Stimulated activated CD8-positive, alpha-beta memory T cell treated with anti-CD3 and anti-CD28 coated beads, Interleukin-15, amount 100 ng/mL, for 1 hour (primary cell): ENCODE measurements around the gene TMC5.

Experiments
- DNase-seq: peaks from one replicate; pipeline ENCODE4 v3.0.0-alpha.2; 2020; ENCODE audit warnings: low read depth

The TMC5 gene

DNA sequence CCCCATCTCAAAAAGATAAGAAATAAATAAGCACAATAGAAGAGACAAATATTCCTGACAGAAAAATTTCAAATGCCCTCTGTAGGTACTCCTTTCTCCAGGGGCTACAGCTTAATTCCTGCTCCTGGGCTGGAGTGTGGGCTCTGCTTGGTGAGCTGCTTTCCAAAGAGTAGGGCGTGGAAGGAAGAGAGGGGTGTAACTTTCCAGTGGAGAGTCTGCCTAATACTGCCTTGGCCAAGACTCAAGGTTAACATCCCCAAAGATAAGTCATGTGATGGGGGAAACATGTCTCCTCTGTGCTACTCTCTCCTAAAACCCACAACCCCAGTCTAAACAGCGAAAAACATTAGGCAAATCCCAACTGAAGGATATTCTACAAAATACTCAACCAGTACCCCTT, 42.7 kb downstream of the TMC5 start:
- no peak for DNase-seq

DNA sequence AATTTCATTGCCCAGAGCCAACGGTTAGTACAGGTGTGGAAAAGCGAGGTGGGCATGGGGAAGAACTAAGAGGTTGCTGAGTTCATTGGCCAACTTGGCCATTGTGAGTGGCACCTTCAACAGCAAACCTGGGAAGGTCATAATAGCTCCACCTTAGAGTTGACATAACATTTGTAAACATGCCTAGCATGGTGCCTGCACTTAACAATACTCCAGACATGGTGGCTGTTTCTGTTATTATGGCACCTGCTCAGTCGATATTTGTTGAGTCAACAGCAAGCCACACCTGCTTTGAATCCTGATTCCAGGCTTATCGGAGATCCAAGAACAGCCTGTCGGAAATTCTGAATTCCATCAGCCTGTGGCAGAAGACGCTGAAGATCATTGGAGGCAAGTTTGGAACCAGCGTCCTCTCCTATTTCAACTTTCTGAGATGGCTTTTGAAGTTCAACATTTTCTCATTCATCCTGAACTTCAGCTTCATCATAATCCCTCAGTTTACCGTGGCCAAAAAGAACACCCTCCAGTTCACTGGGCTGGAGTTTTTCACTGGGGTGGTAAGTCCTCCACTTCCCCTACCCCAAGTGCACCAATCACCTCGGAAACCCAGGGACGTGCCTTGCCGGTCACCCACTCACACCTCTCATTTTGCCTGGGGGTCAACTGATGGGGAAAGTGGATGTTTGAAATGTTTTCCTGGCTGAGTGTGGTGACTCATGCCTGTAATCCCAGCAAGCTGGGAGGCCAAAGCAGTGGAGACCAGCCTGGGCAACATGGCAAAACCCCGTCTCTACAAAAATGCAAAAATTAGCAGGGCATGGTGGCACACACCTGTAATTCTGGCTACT, 46.0 kb downstream of the TMC5 start:
- no peak for DNase-seq

DNA sequence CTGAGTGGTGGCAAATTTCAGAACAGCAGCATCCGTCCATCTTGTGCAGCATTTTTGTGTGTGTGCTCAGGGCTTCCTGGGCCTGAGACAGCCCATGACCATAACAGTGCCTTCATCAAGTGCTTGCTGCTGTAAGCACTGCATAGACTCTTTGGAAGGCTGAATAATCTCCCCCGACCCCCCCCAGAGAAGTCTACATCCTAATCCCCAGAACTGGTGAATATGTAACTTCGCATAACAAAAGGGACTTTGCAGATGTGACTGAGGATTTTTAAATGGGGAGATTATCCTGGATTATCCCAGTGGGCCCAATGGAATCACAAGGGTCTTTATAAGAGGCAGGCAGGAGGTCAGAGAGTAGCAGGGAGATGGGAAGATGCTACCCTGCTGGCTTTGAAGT, 50.6 kb downstream of the TMC5 start:
- no peak for DNase-seq

DNA sequence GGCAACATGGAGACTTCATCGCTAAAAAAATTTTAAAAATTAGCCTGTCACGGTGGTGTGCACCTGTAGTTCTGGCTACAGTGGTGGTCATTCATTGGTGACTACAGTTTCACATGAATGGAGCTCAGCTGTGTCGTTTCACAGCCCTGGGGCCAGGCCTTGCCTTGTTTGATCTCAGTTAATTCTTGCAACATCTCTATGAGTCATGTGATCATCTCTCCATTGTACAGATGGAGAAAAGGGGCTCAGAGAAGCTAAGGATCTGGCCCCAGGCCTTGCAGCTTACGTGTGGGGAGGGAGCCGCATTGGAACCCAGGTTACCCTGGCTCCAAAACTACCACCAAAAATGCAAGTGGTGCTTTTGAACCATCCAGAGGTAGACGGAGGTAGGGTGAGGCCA, 54.8 kb downstream of the TMC5 start:
- DNase-seq: no peak

DNA sequence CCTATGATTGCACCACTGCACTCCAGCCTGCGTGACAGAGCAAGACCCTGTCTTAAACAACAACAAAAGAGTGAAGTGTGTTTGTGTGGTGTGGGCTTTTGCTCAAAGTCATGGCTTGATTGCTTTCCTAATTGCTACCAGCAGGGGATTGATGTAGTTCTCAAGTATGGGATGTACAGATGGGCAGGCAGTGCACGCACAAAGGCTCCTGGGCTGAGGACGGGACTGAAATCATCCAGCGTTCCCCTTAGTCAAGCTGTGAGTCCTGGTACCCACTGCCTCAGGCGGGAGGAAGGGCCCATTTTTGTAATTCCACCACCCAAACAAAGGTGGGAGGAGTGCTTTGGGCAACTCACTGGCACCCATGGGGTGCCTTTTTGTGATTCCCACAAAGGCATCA, 56.9 kb downstream of the TMC5 start:
- DNase-seq: no peak

DNA sequence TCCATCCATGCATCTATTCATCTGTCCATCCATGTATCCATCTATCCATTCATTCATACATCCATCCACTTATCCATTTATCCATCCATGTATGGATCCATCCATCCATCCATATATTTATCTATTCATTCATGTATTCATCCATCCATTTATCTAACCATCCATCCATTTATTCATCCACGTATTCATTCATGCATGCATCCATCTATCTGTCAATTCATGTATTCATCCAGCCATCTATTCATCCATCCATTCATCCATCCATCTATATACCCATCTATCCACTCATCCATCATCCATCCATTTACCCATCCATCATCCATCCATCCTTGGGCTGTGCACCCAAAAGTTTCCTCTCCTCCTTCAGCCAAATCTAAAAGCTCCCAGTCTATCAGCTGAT, 60.8 kb downstream of the TMC5 start:
- DNase-seq: no peak

DNA sequence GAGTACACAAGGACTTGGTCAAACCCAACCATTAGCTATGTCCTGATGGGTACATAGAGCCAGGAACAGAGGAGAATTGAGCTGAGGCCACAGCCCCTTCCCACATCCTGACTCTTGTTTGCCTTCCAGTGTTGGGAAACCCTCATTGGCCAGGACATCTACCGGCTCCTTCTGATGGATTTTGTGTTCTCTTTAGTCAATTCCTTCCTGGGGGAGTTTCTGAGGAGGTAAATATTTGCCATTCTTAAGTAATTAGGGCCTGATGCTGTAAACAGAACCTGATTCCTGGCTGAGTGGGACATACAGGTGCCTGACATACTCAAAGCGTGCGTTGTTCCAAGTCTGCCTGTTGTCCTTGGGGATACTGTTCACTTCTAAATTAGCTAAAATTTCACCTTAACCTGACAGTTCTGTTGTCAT, 61.6 kb downstream of the TMC5 start:
- no peak for DNase-seq

DNA sequence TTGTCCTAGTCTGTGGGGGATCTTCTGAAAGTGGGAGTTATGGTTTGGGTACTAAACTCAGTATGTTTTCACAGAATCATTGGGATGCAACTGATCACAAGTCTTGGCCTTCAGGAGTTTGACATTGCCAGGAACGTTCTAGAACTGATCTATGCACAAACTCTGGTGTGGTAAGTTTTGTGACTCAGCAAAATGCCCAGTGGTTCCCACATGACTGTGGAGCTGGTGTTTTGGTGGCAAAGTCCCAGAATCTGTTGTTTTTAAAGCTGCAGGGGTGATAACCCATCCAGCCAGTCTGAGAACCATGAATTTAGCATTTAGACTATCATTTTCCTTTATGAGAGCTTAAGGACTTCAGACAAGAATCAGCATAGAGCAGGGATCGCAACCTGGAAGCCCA, 63.6 kb downstream of the TMC5 start:
- DNase-seq: no peak

DNA sequence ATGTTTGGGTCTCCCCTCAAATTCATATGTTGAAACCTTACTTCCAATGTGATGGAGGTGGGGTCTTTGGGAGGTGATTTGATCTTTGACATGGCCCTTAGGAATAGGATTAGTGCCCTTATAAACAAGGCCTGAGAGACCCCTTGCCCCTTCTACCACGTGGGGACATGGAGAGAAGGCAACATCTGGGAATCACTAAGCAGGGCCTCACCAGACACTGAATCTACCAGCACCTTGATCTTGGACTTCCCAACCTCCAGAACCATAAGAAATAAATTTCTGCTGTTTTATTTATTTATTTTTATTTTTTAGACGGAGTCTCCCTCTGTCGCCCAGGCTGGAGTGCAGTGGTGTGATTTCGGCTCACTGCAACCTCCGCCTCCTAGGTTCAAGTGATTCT, 64.1 kb downstream of the TMC5 start:
- no peak for DNase-seq

DNA sequence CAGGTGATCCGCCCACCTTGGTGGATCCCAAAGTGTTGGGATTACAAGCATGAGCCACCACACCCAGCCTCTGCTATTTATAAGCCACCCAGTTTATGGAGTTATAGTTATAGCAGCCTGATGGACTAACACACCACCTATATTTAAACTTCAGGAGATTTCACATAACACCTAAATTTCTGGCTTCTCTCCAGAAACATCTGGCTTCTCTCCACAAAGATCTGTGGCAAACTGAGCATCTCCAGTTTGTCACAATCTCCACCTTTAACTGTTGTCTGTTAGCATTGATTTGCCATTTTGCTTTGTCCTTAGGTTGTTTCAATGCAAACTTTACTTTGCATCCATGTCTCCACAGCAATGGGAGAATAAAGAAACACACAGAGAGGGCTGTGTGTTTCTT, 64.6 kb downstream of the TMC5 start:
- no peak for DNase-seq

DNA sequence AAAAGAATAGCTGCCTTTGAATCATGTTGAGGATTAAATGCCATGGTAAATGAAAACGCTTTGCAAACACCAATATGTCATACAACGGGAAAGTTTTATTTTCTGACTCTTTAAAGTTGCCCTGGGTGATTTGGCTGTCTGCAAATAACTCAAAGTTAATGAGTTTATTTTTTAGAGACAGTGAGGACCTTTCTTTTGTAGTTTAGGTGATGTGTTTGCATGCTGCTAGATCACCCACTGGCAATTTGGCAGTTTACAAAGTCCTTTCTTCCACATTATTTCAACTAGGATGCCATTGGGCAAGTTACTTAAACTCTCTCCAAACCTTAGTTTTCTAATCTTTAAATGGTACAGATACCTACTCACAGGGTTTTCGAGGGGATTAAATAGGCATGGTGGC, 66.4 kb downstream of the TMC5 start:
- no peak for DNase-seq

DNA sequence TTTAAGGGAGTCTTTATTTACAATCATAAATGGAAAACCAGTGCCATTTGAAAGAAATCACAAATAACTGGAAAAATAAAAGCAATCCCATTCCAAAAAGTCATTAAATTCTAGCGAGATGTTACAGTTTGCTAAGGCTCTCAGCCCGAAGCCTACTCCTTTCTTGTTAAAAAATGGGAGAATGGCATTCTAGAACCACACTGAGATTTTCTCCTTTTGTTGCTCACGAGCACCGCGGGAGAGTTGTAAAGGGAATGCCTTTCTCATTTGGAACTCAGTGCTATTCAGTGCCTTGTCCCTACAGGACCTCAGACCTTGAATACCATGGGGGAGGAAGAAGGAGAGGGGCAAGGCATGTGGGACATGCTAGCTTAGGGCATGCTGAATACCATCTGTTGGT, 67.9 kb downstream of the TMC5 start:
- no peak for DNase-seq

DNA sequence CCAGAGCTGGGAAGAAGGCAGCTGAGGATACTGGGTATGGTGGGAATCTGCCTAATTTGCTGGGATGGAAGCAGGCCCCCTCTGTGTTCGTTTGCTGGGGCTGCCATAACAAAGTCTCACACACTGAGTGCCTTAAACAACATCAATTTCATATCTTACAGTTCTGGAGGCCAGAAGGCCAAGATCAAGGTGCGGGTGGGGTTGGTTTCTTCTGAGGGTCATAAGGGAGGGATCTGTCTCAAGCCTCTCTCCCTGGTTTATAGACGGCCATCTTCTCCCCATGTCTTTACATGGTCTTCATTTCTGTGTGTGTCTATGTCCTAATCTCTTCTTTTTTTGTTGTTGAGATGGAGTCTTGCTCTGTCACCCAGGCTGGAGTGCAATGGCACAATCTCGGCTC, 68.4 kb downstream of the TMC5 start:
- DNase-seq: no peak

DNA sequence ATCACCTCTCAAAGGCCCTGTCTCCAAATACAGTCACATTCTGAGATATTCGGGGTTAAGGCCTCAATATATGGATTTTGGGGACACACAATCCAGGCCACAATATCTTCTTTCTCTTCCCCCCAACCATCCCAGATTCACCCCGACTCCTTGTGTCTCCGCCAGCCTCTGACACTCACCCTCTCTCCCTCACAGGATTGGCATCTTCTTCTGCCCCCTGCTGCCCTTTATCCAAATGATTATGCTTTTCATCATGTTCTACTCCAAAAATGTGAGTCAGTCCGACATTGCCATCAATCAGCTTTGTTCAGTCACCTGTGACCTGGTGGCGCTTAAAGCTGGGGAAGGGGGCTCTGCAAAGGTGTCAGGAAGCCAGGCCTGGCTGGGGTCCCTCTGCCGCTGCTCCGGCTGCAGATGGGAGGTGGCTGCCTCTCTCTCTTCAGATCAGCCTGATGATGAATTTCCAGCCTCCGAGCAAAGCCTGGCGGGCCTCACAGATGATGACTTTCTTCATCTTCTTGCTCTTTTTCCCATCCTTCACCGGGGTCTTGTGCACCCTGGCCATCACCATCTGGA, 69.2 kb downstream of the TMC5 start:
- no peak for DNase-seq

DNA sequence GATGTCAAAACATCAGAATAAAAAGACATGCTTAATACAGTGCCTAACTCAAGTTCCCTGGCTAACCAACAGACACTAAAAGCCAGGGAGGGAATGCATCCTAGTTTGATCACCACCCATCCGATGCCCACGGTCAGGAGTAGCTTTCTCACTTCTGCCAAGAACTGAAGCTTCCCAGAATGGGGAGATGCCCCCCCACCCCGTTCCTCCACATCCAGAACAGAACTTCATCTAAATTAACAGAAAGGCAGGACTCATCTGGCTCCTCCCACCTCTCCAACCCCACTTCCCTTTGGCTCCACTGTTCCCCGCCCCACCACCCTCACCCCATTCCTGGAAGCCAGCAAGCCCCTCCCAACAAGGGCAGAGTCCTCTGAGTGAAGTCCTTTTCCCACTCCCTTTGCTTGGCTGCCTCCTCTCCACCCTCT, 70.5 kb downstream of the TMC5 start:
- no peak for DNase-seq

DNA sequence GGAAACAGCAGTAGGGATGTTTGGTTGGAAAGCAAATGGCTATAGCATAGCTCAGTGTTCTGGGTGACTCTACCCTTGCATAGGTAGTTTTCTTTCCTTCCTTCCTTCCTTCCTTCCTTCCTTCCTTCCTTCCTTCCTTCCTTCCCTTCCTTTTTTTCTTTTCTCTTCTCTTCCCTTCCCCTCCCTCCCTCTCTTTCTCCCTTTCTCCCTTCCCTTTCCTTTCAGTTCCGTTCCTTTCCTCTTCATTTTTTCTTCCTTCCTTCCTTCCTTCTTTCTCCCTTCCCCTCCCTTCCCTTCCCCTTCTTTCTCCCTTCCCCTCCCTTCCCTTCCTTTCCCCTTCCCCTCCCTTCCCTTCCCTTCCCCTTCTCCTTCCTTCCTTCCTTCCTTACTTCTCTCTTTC, 72.9 kb downstream of the TMC5 start:
- no peak for DNase-seq

DNA sequence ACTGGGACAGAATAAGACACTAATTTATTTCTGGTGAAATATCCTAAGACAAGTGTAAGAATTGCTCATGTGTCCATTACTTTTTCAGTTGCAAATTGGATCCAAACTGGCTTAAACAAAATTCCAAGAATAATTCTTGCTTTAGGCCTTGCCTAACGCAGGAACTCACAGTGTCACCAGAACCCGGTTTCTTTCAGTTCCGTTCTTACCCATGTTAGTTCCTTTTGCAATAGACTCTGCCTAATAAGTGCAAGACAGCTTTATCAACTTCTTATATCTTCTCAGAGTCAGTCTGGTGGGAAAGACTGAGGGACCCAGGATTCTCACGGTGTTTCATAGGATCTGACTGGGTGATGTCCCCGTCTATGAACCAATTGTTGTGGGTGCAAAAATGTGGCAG, 79.5 kb downstream of the TMC5 start:
- DNase-seq: no peak

DNA sequence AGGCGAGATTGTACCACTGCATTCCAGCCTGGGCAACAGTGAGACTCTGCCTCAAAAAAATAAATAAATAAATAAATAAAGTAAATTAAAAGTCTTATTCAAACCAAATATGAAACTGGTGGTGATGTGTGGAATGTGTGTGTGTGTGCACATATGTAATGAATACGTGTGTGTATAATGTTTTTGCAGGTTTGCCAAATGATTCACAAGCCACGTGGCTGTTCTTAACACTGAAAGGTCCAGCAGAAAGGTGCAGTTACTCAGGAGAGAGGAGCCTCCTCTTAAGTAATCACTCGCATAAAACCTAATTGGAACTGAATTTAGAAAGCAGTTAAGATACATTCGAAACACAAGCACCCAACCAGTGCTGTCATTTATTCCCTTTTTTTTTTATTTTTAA, 81.3 kb downstream of the TMC5 start:
- no peak for DNase-seq

DNA sequence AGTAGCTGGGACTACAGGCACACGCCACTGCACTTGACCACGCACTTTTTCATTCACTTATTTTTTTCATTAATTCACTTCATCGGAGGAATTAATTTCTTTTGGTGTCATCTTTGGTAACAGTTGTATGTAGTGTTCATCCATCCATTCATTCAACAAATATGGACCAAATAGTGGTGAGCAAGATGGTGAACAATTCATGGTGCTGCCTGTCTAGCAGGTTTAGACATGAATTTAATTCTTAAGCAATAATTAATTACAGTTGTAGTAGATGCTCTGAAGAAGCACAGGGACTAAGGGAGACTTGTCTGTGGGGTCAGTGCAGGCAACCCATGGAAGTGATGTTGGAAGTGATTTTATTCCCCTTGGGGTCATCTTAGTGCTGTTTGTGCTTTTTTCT, 81.8 kb downstream of the TMC5 start:
- DNase-seq: no peak

DNA sequence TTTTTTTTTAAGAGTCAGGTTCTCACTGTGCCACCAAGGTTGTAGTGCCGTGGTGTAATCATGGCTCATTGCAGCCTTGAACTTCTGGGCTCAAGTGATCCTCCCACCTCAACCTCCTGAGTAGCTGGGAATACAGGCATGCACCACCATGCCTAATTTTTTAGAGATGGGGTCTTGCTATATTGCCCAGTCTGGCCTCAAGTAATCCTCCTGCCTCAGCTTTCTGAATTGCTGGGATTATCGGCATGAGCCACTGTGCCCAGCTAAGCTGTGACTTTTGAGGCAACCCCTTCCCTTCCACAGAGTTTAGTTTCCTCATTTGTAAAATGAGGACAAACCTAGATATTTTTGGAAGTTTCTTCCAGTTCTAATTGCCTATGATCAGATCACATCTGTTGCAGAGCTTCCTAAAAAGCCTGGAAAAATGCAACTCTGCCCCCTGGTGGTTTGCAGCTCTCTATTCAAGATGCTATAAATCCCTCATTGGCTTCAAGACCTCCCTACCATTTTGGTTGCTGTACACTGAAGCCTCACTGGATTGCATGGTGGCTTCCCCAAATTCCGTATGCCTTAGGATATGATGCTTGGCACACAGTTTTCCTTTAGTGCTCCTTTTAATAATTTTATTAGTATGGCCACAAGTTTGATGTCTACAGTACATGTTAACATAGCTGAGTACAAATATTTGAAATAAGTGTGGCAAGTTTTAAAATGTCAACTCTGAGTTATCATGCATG, 84.9 kb downstream of the TMC5 start:
- peak; percentile 43 for DNase-seq

DNA sequence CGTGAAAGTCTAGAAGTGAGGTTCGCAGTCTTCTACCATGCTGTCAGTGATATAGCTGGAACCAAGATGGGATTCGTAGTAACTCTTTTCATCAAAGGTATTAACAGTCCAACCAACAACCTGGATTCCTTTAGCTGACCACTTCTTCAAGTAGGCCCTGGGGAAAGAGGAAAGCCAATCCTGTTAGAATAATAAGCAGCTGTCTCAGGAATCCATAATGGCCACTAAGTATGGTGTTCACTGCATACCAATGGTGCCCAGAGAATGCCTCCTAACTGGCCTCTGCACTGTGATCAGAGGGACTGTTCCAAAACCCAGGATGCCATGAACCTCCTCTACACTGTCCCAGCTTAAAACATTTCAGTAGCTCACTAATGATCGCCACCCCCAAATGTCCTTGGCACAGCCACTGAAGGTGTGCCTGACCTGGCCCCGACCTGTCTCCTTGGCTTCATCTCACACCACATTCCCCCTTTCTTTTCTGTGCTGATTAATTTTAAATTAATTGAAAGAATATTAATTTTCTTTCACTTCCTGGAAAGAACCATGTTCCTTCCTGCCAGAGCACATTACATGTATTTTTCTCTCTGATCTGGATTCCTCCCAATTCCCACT, 85.9 kb downstream of the TMC5 start:
- no peak for DNase-seq

DNA sequence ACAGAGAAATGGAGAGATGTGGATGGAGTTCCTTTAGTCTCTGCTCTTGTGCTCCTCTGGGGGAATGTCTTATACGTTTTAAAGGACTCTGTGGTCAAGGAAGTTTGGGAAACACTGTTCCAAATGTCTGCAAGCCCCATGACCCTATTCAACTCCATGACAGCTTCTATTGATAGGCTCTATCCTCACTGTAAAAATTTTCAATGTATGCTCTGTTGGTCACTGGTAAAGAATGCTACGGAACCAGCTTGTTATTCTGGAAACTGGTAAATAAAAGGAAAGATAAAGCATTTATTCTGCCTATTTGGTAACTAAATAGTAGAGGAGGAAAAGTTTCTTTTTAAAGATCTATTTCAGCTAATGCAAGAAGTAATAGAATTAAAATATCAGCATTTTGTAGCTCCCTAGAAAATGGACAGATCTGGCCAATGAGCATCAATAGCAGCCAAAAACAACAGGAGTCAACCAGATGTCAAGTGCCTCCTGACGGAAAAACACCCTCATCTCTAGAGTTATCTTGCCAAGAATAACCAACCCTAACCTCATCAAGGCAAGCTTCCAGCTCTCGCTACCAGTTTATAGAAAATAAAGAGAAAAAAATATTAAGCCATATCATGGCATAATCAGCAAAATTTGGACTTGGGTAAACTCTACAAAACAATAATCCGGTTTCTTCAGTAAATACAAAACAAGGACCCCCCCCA, 88.1 kb downstream of the TMC5 start:
- no peak for DNase-seq
